GM23338 (cell line): ENCODE data around the gene GRIK2.

Experiments used
- CREB1 ChIP-seq: fragments of 250-450 bp; sonication (Bioruptor Pico); IDR thresholded peaks from 2 replicates; pipeline ENCODE4 v1.5.0; 2020; ENCODE audit warnings: low read depth, mild to moderate bottlenecking, moderate library complexity
- EZH2 ChIP-seq: fragments of 200-600 bp; sonication (generic); IDR thresholded peaks from one replicate; pipeline ENCODE4 v1.8.0; 2017; ENCODE audit warnings: antibody characterized with exemption, mild to moderate bottlenecking, low read depth; ENCODE audit not compliant: unreplicated experiment
- EZH2phosphoT487 ChIP-seq: fragments of 200-600 bp; sonication (generic); IDR thresholded peaks from one replicate; pipeline ENCODE4 v1.8.1; 2018; ENCODE audit warnings: antibody characterized with exemption; ENCODE audit not compliant: unreplicated experiment
- JUNB ChIP-seq: IDR thresholded peaks from one replicate; pipeline ENCODE4 v1.6.1; 2016; ENCODE audit warnings: antibody characterized with exemption; ENCODE audit not compliant: unreplicated experiment
- POLR2AphosphoS5 ChIP-seq: IDR thresholded peaks from 2 replicates; pipeline ENCODE4 v1.6.1; 2016; ENCODE audit warnings: antibody characterized with exemption, low read depth
- STAT1 ChIP-seq: IDR thresholded peaks from one replicate; pipeline ENCODE4 v1.6.1; 2016; ENCODE audit warnings: antibody characterized with exemption; ENCODE audit not compliant: unreplicated experiment
- TF ChIP-seq, protein P1 (sequence below), 2 experiments: fragments of 200-600 bp in 1 of 2; sonication (generic) in 1 of 2; conservative IDR thresholded peaks; 2 replicates each; pipeline versions ENCODE4 v1.5.1 to v1.6.1; 2016 to 2017; ENCODE audit warnings: antibody characterized with exemption in 2 of 2, low read depth in 2 of 2, mild to moderate bottlenecking in 2 of 2, moderate library complexity in 1 of 2
- TF ChIP-seq, protein P2 (sequence below): IDR thresholded peaks from one replicate; pipeline ENCODE4 v1.6.1; 2018; ENCODE audit warnings: antibody characterized with exemption; ENCODE audit not compliant: unreplicated experiment

DNA sequence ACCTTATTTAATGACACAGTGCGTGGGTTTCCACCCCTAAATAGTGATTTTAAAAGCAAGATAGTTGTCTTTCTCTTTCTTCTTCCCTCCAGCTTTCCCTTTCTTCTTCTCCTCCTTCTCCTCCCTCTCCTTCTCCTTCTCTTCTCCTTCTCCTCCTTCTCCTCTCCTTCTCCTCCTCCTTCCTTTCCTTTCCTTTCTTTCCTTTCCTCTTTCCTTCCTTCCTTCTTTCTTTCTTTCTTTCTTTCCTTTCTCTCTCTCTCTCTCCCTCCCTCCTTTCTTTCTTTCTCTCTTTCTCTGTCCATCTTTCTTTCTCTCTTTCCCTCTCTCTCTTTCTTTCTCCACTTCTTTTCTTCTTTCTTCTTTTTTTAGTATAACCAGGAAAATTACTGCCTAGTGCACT lies 670.6 kb downstream of the GRIK2 start:
- TF ChIP-seq, protein P1, sequence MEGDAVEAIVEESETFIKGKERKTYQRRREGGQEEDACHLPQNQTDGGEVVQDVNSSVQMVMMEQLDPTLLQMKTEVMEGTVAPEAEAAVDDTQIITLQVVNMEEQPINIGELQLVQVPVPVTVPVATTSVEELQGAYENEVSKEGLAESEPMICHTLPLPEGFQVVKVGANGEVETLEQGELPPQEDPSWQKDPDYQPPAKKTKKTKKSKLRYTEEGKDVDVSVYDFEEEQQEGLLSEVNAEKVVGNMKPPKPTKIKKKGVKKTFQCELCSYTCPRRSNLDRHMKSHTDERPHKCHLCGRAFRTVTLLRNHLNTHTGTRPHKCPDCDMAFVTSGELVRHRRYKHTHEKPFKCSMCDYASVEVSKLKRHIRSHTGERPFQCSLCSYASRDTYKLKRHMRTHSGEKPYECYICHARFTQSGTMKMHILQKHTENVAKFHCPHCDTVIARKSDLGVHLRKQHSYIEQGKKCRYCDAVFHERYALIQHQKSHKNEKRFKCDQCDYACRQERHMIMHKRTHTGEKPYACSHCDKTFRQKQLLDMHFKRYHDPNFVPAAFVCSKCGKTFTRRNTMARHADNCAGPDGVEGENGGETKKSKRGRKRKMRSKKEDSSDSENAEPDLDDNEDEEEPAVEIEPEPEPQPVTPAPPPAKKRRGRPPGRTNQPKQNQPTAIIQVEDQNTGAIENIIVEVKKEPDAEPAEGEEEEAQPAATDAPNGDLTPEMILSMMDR (conservative IDR thresholded peaks at IDR 0.05; ENCODE audit: low read depth in 2 of 2): no peak
- no peak for TF ChIP-seq EZH2
- no peak for TF ChIP-seq CREB1 (CRISPR knock-in tag)
- TF ChIP-seq, protein P2, sequence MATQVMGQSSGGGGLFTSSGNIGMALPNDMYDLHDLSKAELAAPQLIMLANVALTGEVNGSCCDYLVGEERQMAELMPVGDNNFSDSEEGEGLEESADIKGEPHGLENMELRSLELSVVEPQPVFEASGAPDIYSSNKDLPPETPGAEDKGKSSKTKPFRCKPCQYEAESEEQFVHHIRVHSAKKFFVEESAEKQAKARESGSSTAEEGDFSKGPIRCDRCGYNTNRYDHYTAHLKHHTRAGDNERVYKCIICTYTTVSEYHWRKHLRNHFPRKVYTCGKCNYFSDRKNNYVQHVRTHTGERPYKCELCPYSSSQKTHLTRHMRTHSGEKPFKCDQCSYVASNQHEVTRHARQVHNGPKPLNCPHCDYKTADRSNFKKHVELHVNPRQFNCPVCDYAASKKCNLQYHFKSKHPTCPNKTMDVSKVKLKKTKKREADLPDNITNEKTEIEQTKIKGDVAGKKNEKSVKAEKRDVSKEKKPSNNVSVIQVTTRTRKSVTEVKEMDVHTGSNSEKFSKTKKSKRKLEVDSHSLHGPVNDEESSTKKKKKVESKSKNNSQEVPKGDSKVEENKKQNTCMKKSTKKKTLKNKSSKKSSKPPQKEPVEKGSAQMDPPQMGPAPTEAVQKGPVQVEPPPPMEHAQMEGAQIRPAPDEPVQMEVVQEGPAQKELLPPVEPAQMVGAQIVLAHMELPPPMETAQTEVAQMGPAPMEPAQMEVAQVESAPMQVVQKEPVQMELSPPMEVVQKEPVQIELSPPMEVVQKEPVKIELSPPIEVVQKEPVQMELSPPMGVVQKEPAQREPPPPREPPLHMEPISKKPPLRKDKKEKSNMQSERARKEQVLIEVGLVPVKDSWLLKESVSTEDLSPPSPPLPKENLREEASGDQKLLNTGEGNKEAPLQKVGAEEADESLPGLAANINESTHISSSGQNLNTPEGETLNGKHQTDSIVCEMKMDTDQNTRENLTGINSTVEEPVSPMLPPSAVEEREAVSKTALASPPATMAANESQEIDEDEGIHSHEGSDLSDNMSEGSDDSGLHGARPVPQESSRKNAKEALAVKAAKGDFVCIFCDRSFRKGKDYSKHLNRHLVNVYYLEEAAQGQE: no peak
- no peak for TF ChIP-seq POLR2AphosphoS5
- TF ChIP-seq EZH2phosphoT487: no peak
- no peak for TF ChIP-seq STAT1
- no peak for TF ChIP-seq JUNB
